Anterior cingulate cortex (tissue), 58 donors: ENCODE results near the gene LRRC37A3.
"Not testable (repeated sequence)": the region's sequence is repeated elsewhere in the genome, so short reads cannot be mapped to it uniquely, and the experiment has no call there.

Experiments used
- DNase-seq, 58 donors: peaks; one replicate each; lab custom pipeline; 2025; lab: John Stamatoyannopoulos, UW

The LRRC37A3 gene

GRCh38 chr17:64837018-64837761, 82.1 kb downstream of the LRRC37A3 start:
- peak in 55 of 58 donors; percentile 17 to 91 (median 73) for DNase-seq

GRCh38 chr17:64836623-64837017, 82.7 kb downstream of the LRRC37A3 start:
- DNase-seq: peak in 8 of 58 donors; percentile 4 to 39 (median 26)

GRCh38 chr17:64834060-64834459, 85.2 kb downstream of the LRRC37A3 start:
- peak in 5 of 58 donors; percentile 3 to 9 (median 6) for DNase-seq

- DNase-seq: not testable (repeated sequence)
Observed at GRCh38 chr17:64830631-64831040, 88.6 kb downstream of the LRRC37A3 start.

GRCh38 chr17:64829824-64830630, 89.3 kb downstream of the LRRC37A3 start:
- not testable (repeated sequence) for DNase-seq

GRCh38 chr17:64829068-64829467, 90.2 kb downstream of the LRRC37A3 start:
- not testable (repeated sequence) for DNase-seq

GRCh38 chr17:64818904-64819303, 100.4 kb downstream of the LRRC37A3 start:
- not testable (repeated sequence) for DNase-seq

- peak in 1 of 58 donors; percentile 14 for DNase-seq
Observed at GRCh38 chr17:64815833-64816198, 103.5 kb downstream of the LRRC37A3 start.

- DNase-seq: peak in 1 of 58 donors; percentile 7
Observed at GRCh38 chr17:64814993-64815832, 104.1 kb downstream of the LRRC37A3 start.

- not testable (repeated sequence) for DNase-seq
Observed at GRCh38 chr17:64808178-64808977, 110.9 kb downstream of the LRRC37A3 start.
